ENCODE measurements around the gene TNFRSF13B. TPM values are rescaled to one million over a fixed set of nuclear protein-coding genes. Genes with fewer than 3 reads are reported as not detected.

The TNFRSF13B gene
- total RNA-seq, 1 experiment from 2014 or later: 0.28 TPM

- Histone ChIP-seq H2BK20ac (ENCODE audit: low read depth, low read length, poor library complexity, severe bottlenecking) (no peak overlapping the region), H3K14ac (ENCODE audit: insufficient read depth, low read length) (no peak overlapping the region; the same call in 1 of the 2 replicates)
These were observed 38.4 kb downstream of the TNFRSF13B start for GRCh38 chr17:16933317-16934132.

More at GRCh38 chr17:16933317-16934132, 38.4 kb downstream of the TNFRSF13B start:
- H2BK15ac ChIP-seq (ENCODE audit: low read depth, low read length): no peak overlapping the region
- Mint-ChIP-seq H3K4me3 (no peak overlapping the region), H3K36me3 (ENCODE audit: insufficient read depth in 1 of 3, low read depth in 3 of 3) (no peaks in the 10 kb centered on the region), H3K4me1 (peaks cover 16 to 25% of the 10 kb centered on the region in 2 experiments), H3K9me3 (peaks cover 0 to 2% of the 10 kb centered on the region in 2 experiments; a peak in 1 of 5 replicates), H3K27me3 (ENCODE audit: low read depth) (peaks cover 1% of the 10 kb centered on the region; the same call in 1 of the 2 replicates), H3K27ac (no peak overlapping the region; a peak in 1 of 7 replicates)
- no peak overlapping the region for H2AK5ac ChIP-seq (ENCODE audit: insufficient read length, low read length)
- H3K9ac ChIP-seq (ENCODE audit: extremely low read depth, insufficient read length, low read length): no peak overlapping the region
- no peaks in the 10 kb centered on the region; the same call in 1 of the 2 replicates for H3K4me1 ChIP-seq (ENCODE audit: insufficient read depth, low read length)
- H3K79me1 ChIP-seq (ENCODE audit: insufficient read depth, low read depth, low read length, poor library complexity, severe bottlenecking): no peaks in the 10 kb centered on the region
- H3K27me3 ChIP-seq (ENCODE audit: insufficient read depth, low read length): no peaks in the 10 kb centered on the region
- H2BK120ac ChIP-seq (ENCODE audit: low read depth, low read length, poor library complexity, severe bottlenecking): no peak overlapping the region
- H2AFZ ChIP-seq (ENCODE audit: low read length): no peak overlapping the region
- H2BK12ac ChIP-seq (ENCODE audit: insufficient read length, low read depth, low read length): no peak overlapping the region
- TF ChIP-seq CTCF (conservative IDR thresholded peaks at IDR 0.05): no peak
- no peak overlapping the region for H3K18ac ChIP-seq (ENCODE audit: insufficient read length, low read depth, low read length)
- no peaks in the 10 kb centered on the region for H4K20me1 ChIP-seq (ENCODE audit: control insufficient read depth, insufficient read depth, insufficient read length)
- no peak overlapping the region for H3K23ac ChIP-seq (ENCODE audit: insufficient read length, low read depth, low read length)
- H3K23me2 ChIP-seq (ENCODE audit: insufficient read length, low read depth, low read length, poor library complexity, severe bottlenecking): no peaks in the 10 kb centered on the region
- no peak overlapping the region for H4K8ac ChIP-seq (replicated peaks; ENCODE audit: insufficient read length, low read depth, low read length)
- no peak overlapping the region for H3K4me2 ChIP-seq (ENCODE audit: insufficient read depth, insufficient read length, low read length)
- no peak overlapping the region for H4K91ac ChIP-seq (ENCODE audit: insufficient read length, low read depth, low read length)
- H3K4ac ChIP-seq (ENCODE audit: low read depth, low read length): no peak overlapping the region
- no peak overlapping the region for H3K56ac ChIP-seq (ENCODE audit: insufficient read length, low read depth, low read length)
- H2BK5ac ChIP-seq (ENCODE audit: insufficient read length, low read length): no peak overlapping the region
- H3K79me2 ChIP-seq (ENCODE audit: insufficient read depth, low read length): no peaks in the 10 kb centered on the region
- H4K5ac ChIP-seq (ENCODE audit: insufficient read length, low read depth, low read length): no peak overlapping the region
- no CpG with 5 or more reads among the region's 11 CpGs for WGBS (ENCODE audit: extremely low coverage, insufficient read length, low lambda C conversion rate)
- no peak overlapping the region for H3K27ac ChIP-seq (ENCODE audit: insufficient read length, low read depth, low read length)
- H3T11ph ChIP-seq (ENCODE audit: low read length): no peak overlapping the region
- DNase-seq: peak; percentile 34
- no peaks in the 10 kb centered on the region for H3K9me3 ChIP-seq (ENCODE audit: control insufficient read depth, low read depth, low read length)

Measured in H9 (cell line).